Frontal cortex (tissue), 4 donors: ENCODE results near the gene TMOD2. TPM values are rescaled to one million over a fixed set of nuclear protein-coding genes. Genes with fewer than 3 reads are reported as not detected.
A peak's percentile ranks its signal among the peaks of the same experiment; 100 is the strongest.

Experiments
- DNase-seq, 2 donors: peaks; one replicate each; pipeline ENCODE4 v3.0.0; 2012; ENCODE audit warnings: low spot score in 2 of 2
- FAIRE-seq: peaks from 2 replicates; lab custom pipeline; 2012; peaks lifted over from hg19 to GRCh38; lab: Jason Lieb, UNC
- total RNA-seq: library from RNA; depleted of rRNA; stranded (reverse); fragments of >200 nt; gene quantifications from one replicate; pipeline ENCODE4 v1.2.3, GENCODE V29; 2014
- donor health status: control.
- donor health status: control.
- donor health status: control.

TMOD2 gene
- total RNA-seq, 1 donor from 2014 or later: 198 TPM

GRCh38 chr15:51803965-51804364 is 52.6 kb downstream of the TMOD2 start:
- no peak for FAIRE-seq

DNA sequence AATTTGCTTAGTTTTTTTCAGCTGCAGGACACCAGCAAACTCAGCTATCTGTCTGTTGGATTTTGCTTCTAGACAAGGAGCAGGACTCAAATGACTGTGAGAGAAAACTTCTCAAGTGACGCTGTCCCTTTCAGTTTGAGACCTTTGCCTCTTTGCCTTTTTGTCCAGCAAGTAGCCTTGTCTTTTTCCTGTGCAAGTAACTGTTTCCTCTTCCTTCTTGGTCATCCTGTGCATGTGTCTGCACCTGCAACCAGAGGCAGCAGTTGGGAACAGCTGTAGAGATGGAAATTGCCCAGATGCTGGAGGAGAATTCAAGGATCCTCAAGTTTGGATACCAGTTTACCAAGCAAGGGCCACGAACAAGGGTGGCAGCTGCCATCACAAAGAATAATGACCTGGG is 54.7 kb downstream of the TMOD2 start:
- DNase-seq: no peak
- FAIRE-seq: no peak

More at GRCh38 chr15:51803965-51804364, 52.6 kb downstream of the TMOD2 start:
- DNase-seq: no peak

GRCh38 chr15:51809457-51809856 is 58.1 kb downstream of the TMOD2 start:
- no peak for FAIRE-seq

DNA sequence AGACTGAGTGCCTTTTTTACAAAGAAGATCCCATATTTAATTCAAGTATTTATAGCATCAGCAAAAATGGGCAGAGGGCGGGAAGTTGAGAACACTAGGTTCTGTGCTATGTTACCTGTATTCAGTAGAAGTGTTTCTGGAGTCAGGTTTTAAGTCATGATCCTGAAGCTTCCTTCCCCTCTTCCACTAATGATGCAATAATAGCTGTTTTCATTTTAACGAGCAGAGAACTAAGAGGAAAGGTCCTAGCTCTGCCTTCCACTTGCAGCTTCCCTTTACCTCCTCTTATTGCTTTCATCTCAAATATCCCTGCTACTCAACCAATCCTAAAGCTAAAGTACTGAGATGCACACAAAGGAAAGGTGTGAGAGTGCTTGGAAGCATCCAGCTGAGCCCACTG is 61.2 kb downstream of the TMOD2 start:
- FAIRE-seq: no peak

More at GRCh38 chr15:51809457-51809856, 58.1 kb downstream of the TMOD2 start:
- no peak for DNase-seq

GRCh38 chr15:51814606-51815005 is 63.2 kb downstream of the TMOD2 start:
- no peak for DNase-seq
- FAIRE-seq: no peak

More for the DNA sequence above, 61.2 kb downstream of the TMOD2 start:
- no peak for DNase-seq

GRCh38 chr15:51816611-51817010 is 65.2 kb downstream of the TMOD2 start:
- no peak for DNase-seq
- FAIRE-seq: no peak

GRCh38 chr15:51818150-51818549 is 66.8 kb downstream of the TMOD2 start:
- DNase-seq (no peak), FAIRE-seq (no peak)

GRCh38 chr15:51825698-51826097 is 74.3 kb downstream of the TMOD2 start:
- DNase-seq (no peak), FAIRE-seq (no peak)

DNA sequence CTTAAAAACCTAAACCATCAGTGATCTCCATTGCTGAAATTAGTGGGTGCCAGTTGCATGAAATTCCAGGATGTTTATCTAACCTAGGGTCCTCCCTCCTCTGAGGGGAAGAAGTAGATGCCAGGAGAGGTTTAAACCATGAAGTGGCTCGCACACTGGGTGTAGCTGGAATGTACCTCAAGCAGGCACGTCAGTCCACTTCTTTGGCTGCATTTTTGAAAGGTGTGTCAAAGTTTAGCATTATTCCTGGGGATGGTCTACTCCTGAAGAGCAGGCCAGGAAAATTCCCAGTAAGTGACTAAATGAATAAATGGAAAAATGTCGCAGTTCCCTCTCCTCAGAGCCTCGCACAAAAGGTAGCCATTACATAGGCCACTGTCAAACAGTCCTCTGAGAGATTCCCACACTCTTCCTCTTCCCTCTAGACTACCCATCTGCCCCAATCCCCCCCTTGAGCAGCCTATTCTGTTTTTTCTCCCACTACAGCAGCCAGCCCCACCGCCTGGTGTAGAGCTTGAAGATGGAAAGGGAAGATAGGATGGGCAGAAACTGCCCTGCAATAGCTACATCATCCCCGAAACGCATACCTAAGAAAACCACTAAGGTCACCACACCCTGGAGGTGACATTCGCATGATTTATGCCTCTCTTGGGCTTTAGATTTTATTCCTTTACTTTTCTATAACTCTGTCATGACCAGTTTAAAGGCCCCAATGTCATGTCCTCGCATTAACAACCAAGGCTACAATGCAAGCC is 77.4 kb downstream of the TMOD2 start:
- FAIRE-seq (no peak), DNase-seq (no peak)

DNA sequence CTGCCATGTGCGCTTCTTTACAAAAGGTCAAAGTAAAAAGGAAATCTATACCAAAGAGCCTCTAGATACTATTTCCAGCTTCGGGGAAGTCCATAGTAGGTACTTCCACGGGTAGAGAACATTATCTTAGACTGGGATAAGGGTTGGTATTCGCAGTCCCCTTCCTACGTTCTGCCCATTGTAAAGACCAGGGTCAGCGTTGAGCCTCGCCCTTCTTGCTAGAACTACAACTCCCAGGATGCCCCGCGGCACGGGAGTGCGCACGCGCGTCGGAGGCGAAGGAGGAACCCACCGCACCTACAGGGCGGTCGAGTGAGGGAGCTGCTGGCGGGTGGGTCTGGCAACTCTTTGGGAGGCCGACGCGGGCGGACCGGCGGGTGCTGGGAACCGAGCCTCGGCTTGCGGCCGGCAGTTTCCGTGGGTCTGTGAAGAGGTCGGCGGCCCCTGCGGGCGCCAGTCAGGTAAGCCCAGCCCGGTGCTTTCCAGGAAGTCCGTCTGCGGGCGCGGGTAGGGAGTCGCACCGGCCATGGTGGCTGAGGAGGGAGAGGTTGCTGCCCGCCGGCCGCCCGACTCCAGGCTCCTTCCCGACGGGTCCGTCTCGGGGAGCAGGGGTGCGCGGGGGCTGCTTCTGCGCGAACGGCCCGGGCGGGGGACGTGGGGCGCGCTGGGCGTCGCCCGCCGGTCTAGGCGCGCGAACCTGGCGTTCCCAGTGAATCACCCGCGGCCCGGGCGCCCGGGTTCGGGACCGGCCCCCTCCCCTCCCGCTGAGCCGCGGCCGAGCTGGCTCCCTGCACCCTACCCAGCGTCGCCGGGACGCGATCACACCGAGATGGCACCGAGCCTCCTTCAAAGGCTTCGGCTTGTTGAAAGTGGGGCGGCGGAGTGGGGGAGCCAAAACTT is 78.2 kb downstream of the TMOD2 start, which contains the start of gene TMOD3:
Gene TMOD3 (plus strand): TSS at position 278 of the 900 bp plus-strand sequence. CDS start 33,232 bp downstream, outside the sequence.
- peak; percentile 89 to 90 for DNase-seq
- FAIRE-seq: no peak

GRCh38 chr15:51830276-51830806 is 78.9 kb downstream of the TMOD2 start:
- FAIRE-seq: no peak
- no peak for DNase-seq

DNA sequence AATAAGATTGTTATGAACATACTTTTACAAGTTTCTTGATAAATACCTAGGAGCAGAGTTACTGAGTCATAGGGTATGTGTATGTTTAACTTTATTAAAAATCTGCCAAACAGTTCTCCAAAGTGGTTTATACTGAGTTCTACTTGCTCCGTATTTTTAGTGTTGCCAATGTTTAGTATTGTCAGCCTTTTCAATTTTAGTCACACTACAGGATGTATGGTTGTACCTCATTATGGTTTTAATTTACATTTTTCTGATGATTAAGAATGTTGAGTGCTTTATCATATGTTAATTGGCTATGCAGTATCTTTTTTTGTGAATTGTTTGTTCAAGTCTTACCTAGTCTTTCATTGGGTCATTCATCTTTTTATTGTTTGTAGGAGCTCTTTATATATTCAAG is 82.4 kb downstream of the TMOD2 start:
- FAIRE-seq: no peak
- no peak for DNase-seq

DNA sequence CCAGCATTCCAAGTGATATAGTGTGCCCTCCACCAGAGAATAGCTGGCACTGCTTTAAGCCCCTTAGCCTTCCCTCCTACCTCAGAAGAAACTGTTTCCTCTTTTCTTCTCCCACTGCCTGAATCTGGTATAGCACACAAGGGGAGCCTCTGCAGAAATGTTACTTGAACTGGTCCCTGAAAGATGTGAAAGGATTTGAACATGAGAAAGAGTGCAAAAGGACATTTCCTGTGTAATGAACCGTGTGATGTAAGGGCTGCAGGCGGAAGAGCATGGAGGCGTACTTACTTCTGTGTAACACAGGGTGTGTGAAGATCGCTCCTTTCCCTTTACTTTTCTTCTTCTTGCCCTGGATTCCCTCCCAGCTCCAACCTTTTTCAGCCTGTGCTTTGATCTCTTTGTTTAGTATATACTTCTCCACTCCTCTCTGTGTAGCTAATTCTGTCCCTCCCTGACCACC is 86.4 kb downstream of the TMOD2 start:
- FAIRE-seq: no peak
- DNase-seq: no peak

DNA sequence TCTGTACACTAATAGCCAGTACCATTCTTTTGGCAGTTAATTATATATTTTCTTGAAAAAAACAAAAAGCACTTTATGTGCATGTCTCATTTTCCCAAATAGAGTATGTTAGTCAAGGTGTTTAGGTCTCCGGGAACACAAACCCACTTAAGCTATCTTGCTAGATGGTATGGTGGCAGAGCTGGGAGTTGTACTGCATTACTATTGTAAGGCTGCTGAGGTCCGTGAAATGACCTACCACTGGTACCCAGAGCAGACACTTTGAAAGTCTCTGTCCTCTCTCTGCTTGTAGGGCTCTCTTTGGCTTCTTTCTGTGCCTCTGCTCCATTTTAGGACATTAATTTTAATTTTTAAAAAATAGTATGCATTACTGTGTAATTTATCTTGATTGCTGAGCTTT is 86.9 kb downstream of the TMOD2 start:
- FAIRE-seq: no peak
- DNase-seq: no peak

DNA sequence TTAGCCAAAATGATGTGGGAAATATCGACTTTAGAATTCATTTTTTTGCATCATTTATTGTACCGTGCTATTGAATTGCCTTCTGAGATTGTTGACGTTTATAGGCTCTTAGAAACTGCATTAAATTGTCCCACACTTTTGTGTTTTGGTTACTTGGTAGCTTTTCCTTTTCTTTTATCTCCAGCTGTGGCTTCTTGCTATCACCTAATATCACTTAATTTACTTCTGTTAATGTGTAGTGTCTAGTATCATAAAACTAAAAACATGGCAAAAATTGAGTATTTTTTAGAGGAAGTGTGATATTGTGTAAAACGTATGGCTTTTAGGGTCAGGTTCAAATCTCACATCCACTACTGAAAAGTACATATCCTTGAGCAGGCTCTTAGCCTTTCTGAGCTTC is 89.3 kb downstream of the TMOD2 start:
- DNase-seq (no peak), FAIRE-seq (no peak)

- DNase-seq: no peak
- FAIRE-seq: no peak
These were observed 90.1 kb downstream of the TMOD2 start for GRCh38 chr15:51841406-51842040.

DNA sequence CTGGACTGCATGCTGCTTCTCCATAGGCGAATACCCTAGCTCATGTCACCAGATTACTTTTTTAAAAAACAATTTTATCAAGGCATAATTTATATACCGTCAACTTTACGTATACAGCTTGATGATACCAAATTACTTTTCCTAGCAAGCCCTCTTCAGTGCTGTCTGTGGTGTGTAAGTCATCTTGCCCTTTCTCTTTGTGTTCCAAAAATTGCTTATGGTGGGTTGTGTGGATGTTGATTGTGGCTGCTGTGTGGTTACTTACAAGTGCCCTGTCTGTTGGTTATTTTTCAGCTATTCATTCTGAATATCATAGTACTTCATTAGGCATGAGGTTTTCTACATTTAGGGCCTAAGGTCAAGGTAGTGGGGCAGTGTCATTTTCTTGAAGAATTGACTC is 90.9 kb downstream of the TMOD2 start:
- FAIRE-seq: no peak
- no peak for DNase-seq

- FAIRE-seq: no peak
- DNase-seq: no peak
These were observed 91.7 kb downstream of the TMOD2 start for GRCh38 chr15:51842852-51843737.
